Mesendoderm (in vitro differentiated cells): ENCODE data around the gene MUC20.
"Not testable (repeated sequence)": the region's sequence is repeated elsewhere in the genome, so short reads cannot be mapped to it uniquely, and the experiment has no call there.

Source experiments
- DNase-seq: peaks from one replicate; pipeline ENCODE4 v3.0.0; 2013
- H2AK5ac ChIP-seq: 2 replicates; pipeline ENCODE4 v1.6.1; 2013; ENCODE audit warnings: low read length, inconsistent platforms
- H2BK120ac ChIP-seq: 2 replicates; pipeline ENCODE4 v1.6.1; 2013; ENCODE audit warnings: low read depth, mild to moderate bottlenecking, low read length, moderate library complexity, mixed read lengths
- H2BK15ac ChIP-seq: replicated peaks from 2 replicates; pipeline ENCODE4 v1.6.1; 2013; ENCODE audit warnings: low read depth, mild to moderate bottlenecking, moderate library complexity
- H2BK5ac ChIP-seq: 2 replicates; pipeline ENCODE4 v1.6.1; 2013; ENCODE audit warnings: low read length, inconsistent platforms
- H3K18ac ChIP-seq: 2 replicates; pipeline ENCODE4 v1.6.1; 2013; ENCODE audit warnings: mild to moderate bottlenecking, low read length, mixed read lengths
- H3K23ac ChIP-seq: one replicate; pipeline ENCODE4 v1.6.1; 2013; ENCODE audit warnings: low read length
- H3K27ac ChIP-seq: 2 replicates; pipeline ENCODE4 v1.5.1; 2013; ENCODE audit warnings: low read depth, mild to moderate bottlenecking, inconsistent platforms, low read length, moderate library complexity
- H3K27me3 ChIP-seq: 2 replicates; pipeline ENCODE4 v1.6.1; 2013; ENCODE audit warnings: low read length, control low read depth, mild to moderate bottlenecking, inconsistent platforms; ENCODE audit not compliant: insufficient read depth, poor library complexity
- H3K36me3 ChIP-seq: 2 replicates; pipeline ENCODE4 v1.6.1; 2013; ENCODE audit warnings: low read length, inconsistent platforms; ENCODE audit not compliant: control insufficient read depth, insufficient read depth
- H3K4ac ChIP-seq: one replicate; pipeline ENCODE4 v1.6.1; 2013; ENCODE audit warnings: low read depth, mild to moderate bottlenecking, low read length, moderate library complexity
- H3K4me1 ChIP-seq: 2 replicates; pipeline ENCODE4 v1.6.1; 2013; ENCODE audit warnings: low read depth, low read length, inconsistent platforms; ENCODE audit not compliant: control insufficient read depth
- H3K4me2 ChIP-seq: 2 replicates; pipeline ENCODE4 v1.6.1; 2013; ENCODE audit warnings: low read length
- H3K4me3 ChIP-seq: 2 replicates; pipeline ENCODE4 v1.5.1; 2013; ENCODE audit warnings: mild to moderate bottlenecking, low read length
- H3K56ac ChIP-seq: one replicate; pipeline ENCODE4 v1.6.1; 2013; ENCODE audit warnings: low read length
- H3K79me1 ChIP-seq: 2 replicates; pipeline ENCODE4 v1.6.1; 2013; ENCODE audit warnings: low read length, inconsistent platforms
- H3K79me2 ChIP-seq: 2 replicates; pipeline ENCODE4 v1.6.1; 2013; ENCODE audit warnings: mild to moderate bottlenecking, low read length; ENCODE audit not compliant: control insufficient read depth, insufficient read depth
- H3K9ac ChIP-seq: 2 replicates; pipeline ENCODE4 v1.6.1; 2013; ENCODE audit warnings: low read length, inconsistent platforms
- H4K5ac ChIP-seq: one replicate; pipeline ENCODE4 v1.6.1; 2013; ENCODE audit warnings: low read length
- H4K8ac ChIP-seq: one replicate; pipeline ENCODE4 v1.6.1; 2013; ENCODE audit warnings: low read depth, mild to moderate bottlenecking, control low read depth, low read length, moderate library complexity
- WGBS: extraction: QIAGEN DNeasy Blood & Tissue Kit; methylation state at CpG from one replicate; pipeline ENCODE4 v1.1.7; 2013; ENCODE audit warnings: low lambda C conversion rate, missing lambda C conversion rate; ENCODE audit not compliant: insufficient coverage; ENCODE audit errors: extremely low coverage; 5-methylcytosine and 5-hydroxymethylcytosine counted together

MUC20 gene

DNA sequence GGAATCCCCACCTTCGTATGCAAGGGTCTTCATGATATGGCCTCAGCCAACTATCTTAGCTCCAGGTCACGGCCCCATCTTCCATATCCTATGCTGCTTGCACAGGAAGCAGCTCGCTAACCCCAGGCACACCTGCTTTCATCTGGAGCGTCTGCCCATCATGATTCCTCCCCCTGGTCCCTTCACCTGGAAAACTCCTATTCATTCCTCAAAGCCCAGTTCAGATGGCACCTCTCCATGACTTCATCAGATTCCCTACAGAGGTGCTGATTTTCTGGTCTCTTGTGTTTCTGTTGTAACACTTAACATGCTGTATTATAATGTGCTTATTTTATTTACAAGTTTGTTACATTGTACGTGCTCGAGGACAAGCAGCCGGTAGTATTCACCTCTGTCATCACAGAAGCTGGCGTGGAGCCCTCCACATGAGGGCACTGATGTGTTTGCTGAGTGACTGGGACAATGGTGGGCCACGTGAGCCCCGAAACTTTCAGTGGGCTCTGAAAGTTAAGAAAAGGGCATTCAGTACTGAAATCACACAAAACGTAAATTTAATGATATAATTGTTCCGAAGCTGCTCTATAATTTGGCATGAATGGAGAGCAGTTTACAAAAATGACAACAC lies 16.2 kb downstream of the MUC20 start:
- no peak overlapping the region for H3K9ac ChIP-seq
- no peaks in the 10 kb centered on the region for H3K79me1 ChIP-seq
- H2AK5ac ChIP-seq = no peak overlapping the region
- H3K27ac ChIP-seq = no peak overlapping the region
- H3K36me3 ChIP-seq = no peaks in the 10 kb centered on the region
- no peak for DNase-seq
- H3K4me3 ChIP-seq = no peak overlapping the region
- H3K4ac ChIP-seq = no peak overlapping the region
- H2BK120ac ChIP-seq = no peak overlapping the region
- no peaks in the 10 kb centered on the region for H3K27me3 ChIP-seq
- WGBS = no CpG with 5 or more reads among the region's 12 CpGs
- no peaks in the 10 kb centered on the region for H3K79me2 ChIP-seq
- H2BK5ac ChIP-seq = no peak overlapping the region
- no peak overlapping the region for H4K8ac ChIP-seq
- H4K5ac ChIP-seq = no peak overlapping the region
- H3K4me1 ChIP-seq = no peaks in the 10 kb centered on the region
- H3K18ac ChIP-seq = no peak overlapping the region
- no peak overlapping the region for H3K4me2 ChIP-seq
- H2BK15ac ChIP-seq = no peak overlapping the region
- H3K56ac ChIP-seq = no peak overlapping the region
- H3K23ac ChIP-seq = no peak overlapping the region

DNA sequence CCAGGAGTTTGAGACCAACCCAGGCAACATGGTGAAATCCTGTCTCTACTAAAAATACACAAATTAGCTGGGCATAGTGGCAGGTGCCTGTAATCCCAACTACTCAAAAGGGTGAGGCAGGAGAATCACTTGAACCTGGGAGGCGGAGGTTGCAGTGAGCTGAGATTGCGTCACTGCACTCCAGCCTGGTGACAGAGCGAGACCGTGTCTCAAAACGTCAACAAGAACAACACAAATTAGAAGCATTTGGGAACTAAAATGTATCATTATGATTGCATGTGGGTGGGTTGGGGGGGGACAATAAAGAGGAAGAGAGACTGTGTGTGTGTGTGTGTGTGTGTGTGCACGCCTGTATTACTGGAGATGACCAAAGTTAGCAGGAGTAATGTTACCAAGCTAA lies 17.0 kb downstream of the MUC20 start:
- not testable (repeated sequence) for H3K27me3 ChIP-seq, H3K36me3 ChIP-seq, H3K4me1 ChIP-seq, DNase-seq, H3K79me2 ChIP-seq, H2AK5ac ChIP-seq, H2BK120ac ChIP-seq, H4K8ac ChIP-seq, H3K79me1 ChIP-seq, H2BK5ac ChIP-seq, H3K27ac ChIP-seq, H3K4me2 ChIP-seq, H2BK15ac ChIP-seq, H3K23ac ChIP-seq, H3K18ac ChIP-seq, H3K4me3 ChIP-seq, H3K56ac ChIP-seq, H3K4ac ChIP-seq, H3K9ac ChIP-seq, H4K5ac ChIP-seq
- WGBS = no CpG with 5 or more reads among the region's 6 CpGs

DNA sequence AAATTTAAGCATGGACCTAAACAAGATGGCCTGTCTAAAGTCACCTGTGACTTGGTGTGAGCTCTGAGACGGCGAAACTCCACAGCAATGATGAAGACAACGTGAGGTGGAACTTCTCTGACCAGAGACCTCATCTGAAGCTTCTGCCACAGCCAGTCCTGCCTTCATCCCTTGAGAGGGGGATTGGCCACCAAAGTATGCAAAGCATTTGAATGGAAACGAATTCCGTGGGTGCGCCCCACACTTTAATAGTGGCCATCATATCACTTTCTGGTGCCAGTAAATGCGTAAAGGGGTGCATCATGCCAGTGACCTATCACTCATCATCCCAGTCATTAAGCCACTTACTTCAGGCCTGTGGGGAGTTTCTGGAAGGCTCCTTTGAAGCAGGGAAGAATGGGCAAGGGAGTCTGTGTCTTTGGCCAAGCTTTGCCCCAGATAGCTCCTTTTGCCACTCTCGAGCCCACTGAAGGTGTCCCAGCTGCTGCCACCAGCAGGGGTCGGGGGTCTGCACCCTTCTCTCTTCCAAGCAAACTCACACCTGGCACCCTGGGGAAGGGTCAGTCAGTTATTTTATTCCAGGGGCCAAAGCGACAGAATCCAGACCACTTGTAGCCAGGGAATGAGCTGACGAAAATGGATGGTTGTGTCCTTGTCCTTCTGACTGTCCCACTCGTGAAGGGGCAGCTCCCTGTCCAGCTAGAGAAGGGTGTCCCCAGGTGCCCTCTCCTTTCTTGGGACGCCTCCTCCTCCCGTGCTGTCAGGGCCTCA lies 17.7 kb downstream of the MUC20 start:
- DNase-seq = no peak
- Histone ChIP-seq H3K79me2 (no peaks in the 10 kb centered on the region), H3K79me1 (no peaks in the 10 kb centered on the region), H3K23ac (no peak overlapping the region), H3K36me3 (no peaks in the 10 kb centered on the region), H2BK120ac (no peak overlapping the region), H3K4me3 (no peak overlapping the region), H4K8ac (no peak overlapping the region), H2BK5ac (no peak overlapping the region), H3K4me1 (no peaks in the 10 kb centered on the region), H3K9ac (no peak overlapping the region), H4K5ac (no peak overlapping the region), H2AK5ac (no peak overlapping the region), H3K4me2 (no peak overlapping the region), H3K4ac (no peak overlapping the region), H2BK15ac (no peak overlapping the region), H3K56ac (no peak overlapping the region), H3K27me3 (no peaks in the 10 kb centered on the region), H3K27ac (no peak overlapping the region), H3K18ac (no peak overlapping the region)
- no CpG with 5 or more reads among the region's 14 CpGs for WGBS

DNA sequence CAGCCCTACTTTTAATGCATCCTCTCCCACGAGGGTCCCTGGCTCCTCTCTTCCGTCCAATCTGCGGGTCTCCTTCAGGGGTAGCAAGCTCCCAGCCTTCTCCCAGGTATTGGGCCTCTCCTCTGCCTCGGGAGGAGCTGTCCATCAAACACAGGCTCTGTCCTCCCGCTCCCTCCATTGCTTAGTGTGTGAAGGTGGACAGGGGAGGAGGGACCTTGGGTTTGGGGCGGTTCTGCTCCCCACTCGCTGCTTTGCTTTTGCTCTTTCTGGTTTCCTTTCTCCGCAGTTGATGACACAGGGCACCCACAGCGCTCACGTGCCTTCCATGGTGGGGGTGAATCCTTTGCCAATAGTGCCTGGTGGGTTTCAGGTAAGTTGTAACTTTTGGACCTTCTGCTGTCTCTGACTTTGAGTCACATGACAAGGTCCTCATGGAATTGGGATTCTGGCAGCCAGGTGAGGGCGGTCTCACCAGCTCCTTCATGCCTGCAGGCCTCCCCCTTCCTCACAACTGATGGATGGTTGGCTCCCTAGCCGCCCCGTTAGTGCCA lies 18.9 kb downstream of the MUC20 start:
- H2AK5ac ChIP-seq = no peak overlapping the region
- no peaks in the 10 kb centered on the region for H3K4me1 ChIP-seq
- H4K8ac ChIP-seq = no peak overlapping the region
- H2BK15ac ChIP-seq = no peak overlapping the region
- no peak overlapping the region for H3K4ac ChIP-seq
- no peak overlapping the region for H3K27ac ChIP-seq
- no peak overlapping the region for H2BK120ac ChIP-seq
- no peak overlapping the region for H3K9ac ChIP-seq
- no peak overlapping the region for H2BK5ac ChIP-seq
- H3K4me3 ChIP-seq = no peak overlapping the region
- H3K79me1 ChIP-seq = no peaks in the 10 kb centered on the region
- no peak overlapping the region for H3K18ac ChIP-seq
- no peak overlapping the region for H4K5ac ChIP-seq
- no peak for DNase-seq
- H3K4me2 ChIP-seq = no peak overlapping the region
- H3K23ac ChIP-seq = no peak overlapping the region
- H3K56ac ChIP-seq = no peak overlapping the region
- no CpG with 5 or more reads among the region's 13 CpGs for WGBS
- H3K27me3 ChIP-seq = no peaks in the 10 kb centered on the region
- no peaks in the 10 kb centered on the region for H3K79me2 ChIP-seq
- no peaks in the 10 kb centered on the region for H3K36me3 ChIP-seq

DNA sequence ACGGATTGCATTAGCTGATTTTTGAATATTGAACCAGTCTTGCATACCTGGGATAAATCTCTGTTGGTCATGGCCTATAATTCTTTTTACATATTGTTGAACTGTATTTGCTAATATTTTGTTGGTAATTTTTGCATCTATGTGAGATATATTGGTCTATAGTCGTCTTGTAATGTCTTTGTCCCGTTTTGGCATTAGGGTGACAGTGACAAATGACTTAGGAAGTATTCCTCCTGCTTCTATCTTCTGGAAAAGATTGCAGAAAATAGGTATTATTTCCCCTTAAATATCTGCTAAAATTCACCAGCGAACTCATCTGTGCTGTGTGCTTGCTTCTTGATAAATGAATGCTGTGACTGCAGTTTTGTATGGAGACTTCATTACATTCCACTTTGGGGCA lies 23.7 kb downstream of the MUC20 start:
- Histone ChIP-seq H3K79me1 (no peaks in the 10 kb centered on the region), H4K8ac (no peak overlapping the region), H2BK5ac (no peak overlapping the region), H2AK5ac (no peak overlapping the region), H3K56ac (no peak overlapping the region), H3K4me2 (no peak overlapping the region), H3K9ac (no peak overlapping the region), H3K4ac (no peak overlapping the region), H3K18ac (no peak overlapping the region), H3K27ac (no peak overlapping the region), H3K4me3 (no peak overlapping the region), H3K36me3 (no peaks in the 10 kb centered on the region), H4K5ac (no peak overlapping the region), H3K4me1 (no peaks in the 10 kb centered on the region), H3K79me2 (no peaks in the 10 kb centered on the region), H2BK15ac (no peak overlapping the region), H2BK120ac (no peak overlapping the region), H3K27me3 (no peaks in the 10 kb centered on the region), H3K23ac (no peak overlapping the region)
- no peak for DNase-seq
- no CpG with 5 or more reads among the region's 4 CpGs for WGBS
